HCT116 (cell line): ENCODE measurements around the gene SLC5A2. TPM values are rescaled to one million over a fixed set of nuclear protein-coding genes. Genes with fewer than 3 reads are reported as not detected.

Source experiments
- ATAC-seq: fragments of 200-7000 bp; cut with Tn5 transposase; 2 replicates; pipeline ENCODE4 v1.9.1; 2020; ENCODE audit warnings: mild to moderate bottlenecking, moderate library complexity
- BruUV-seq: library from RNA; stranded (reverse); fragments of 400-500 nt; replicated peaks from 2 replicates; lab custom pipeline; 2021; lab: Mats Ljungman, UMichigan
- CTCF ChIA-PET: fragments of 300-600 bp; sonication (Branson Sonifier 250); formaldehyde crosslinking; loops from one replicate; lab custom pipeline; 2021; ENCODE audit warnings: antibody characterized with exemption; lab: Charles Lee
- POLR2A ChIA-PET: fragments of 300-600, 350-600 bp; sonication (Branson Sonifier 250); formaldehyde crosslinking; loops from one replicate; lab custom pipeline; 2021; ENCODE audit warnings: antibody characterized with exemption; lab: Charles Lee
- RAD21 ChIA-PET, 2 experiments: fragments of 300-600 bp; sonication (Branson Sonifier 250); formaldehyde crosslinking; loops; one replicate each; lab custom pipeline; 2023; ENCODE audit warnings: low total read pairs in 2 of 2; ENCODE audit not compliant: uncharacterized antibody in 2 of 2, unreplicated experiment in 2 of 2, low non-redundant PET in 1 of 2; lab: Charles Lee
- DNase-seq: peaks from one replicate; pipeline ENCODE4 v3.0.0-alpha.2; 2010; ENCODE audit warnings: low read depth, low spot score
- H2AFZ ChIP-seq: fragments of 200-600 bp; shearing (Covaris generic), sonication (generic); 2 replicates; pipeline ENCODE4 v1.6.1; 2017; ENCODE audit warnings: low read depth, mixed run types, mixed read lengths, antibody characterized with exemption, low read length; ENCODE audit not compliant: poor library complexity, severe bottlenecking
- H3K27ac ChIP-seq: 2 replicates; pipeline ENCODE4 v1.5.1; 2012; ENCODE audit warnings: low read depth, low read length
- H3K27me3 ChIP-seq: fragments of 200-600 bp; sonication (generic); 2 replicates; pipeline ENCODE4 v1.6.1; 2016; ENCODE audit warnings: mixed run types, low read length, mixed read lengths; ENCODE audit not compliant: insufficient read depth
- H3K36me3 ChIP-seq, 2 experiments: fragments of 200-500 bp in 1 of 2; fragments of 200-600 bp in 1 of 2; sonication (Bioruptor generic) in 1 of 2; sonication (generic) in 1 of 2; 2 replicates each; pipeline versions ENCODE4 v1.5.1 to v1.6.1; 2014 to 2016; ENCODE audit warnings: low read length in 2 of 2, inconsistent platforms in 1 of 2, mixed read lengths in 1 of 2, mixed run types in 1 of 2; ENCODE audit not compliant: insufficient read depth in 2 of 2, control insufficient read depth in 1 of 2
- H3K4me1 ChIP-seq, 2 experiments: fragments of 200-600 bp in 1 of 2; sonication (generic) in 1 of 2; 2 replicates each; pipeline versions ENCODE4 v1.5.1 to v1.6.1; 2012 to 2017; ENCODE audit warnings: low read length in 2 of 2, inconsistent platforms in 1 of 2, mild to moderate bottlenecking in 1 of 2, mixed read lengths in 1 of 2, mixed run types in 1 of 2, moderate library complexity in 1 of 2; ENCODE audit not compliant: insufficient read depth in 2 of 2, control insufficient read depth in 1 of 2
- H3K4me2 ChIP-seq: fragments of 200-600 bp; sonication (generic); 2 replicates; pipeline ENCODE4 v1.6.1; 2017; ENCODE audit warnings: mixed run types, low read length, mixed read lengths
- H3K4me3 ChIP-seq, 2 experiments: fragments of 200-600 bp in 1 of 2; sonication (generic) in 1 of 2; replicated peaks in 1 of 2; 2 replicates each; pipeline ENCODE4 v1.5.1; 2011 to 2016; ENCODE audit warnings: low read length in 2 of 2, control low read depth in 1 of 2, low read depth in 1 of 2, mild to moderate bottlenecking in 1 of 2, mixed read lengths in 1 of 2, mixed run types in 1 of 2
- H3K79me2 ChIP-seq: fragments of 200-600 bp; sonication (generic); 2 replicates; pipeline ENCODE4 v1.6.1; 2017; ENCODE audit warnings: mild to moderate bottlenecking, mixed run types, low read length, moderate library complexity, mixed read lengths; ENCODE audit not compliant: insufficient read depth
- H3K9ac ChIP-seq: fragments of 200-600 bp; sonication (generic); 2 replicates; pipeline ENCODE4 v1.6.1; 2016; ENCODE audit warnings: low read length, mixed read lengths
- H3K9me2 ChIP-seq: fragments of 200-600 bp; sonication (generic), shearing (Covaris generic); 2 replicates; pipeline ENCODE4 v1.6.1; 2017; ENCODE audit warnings: mixed run types, mild to moderate bottlenecking, moderate library complexity; ENCODE audit not compliant: insufficient read depth
- H3K9me3 ChIP-seq, 2 experiments: fragments of 200-500 bp in 1 of 2; fragments of 200-600 bp in 1 of 2; sonication (Bioruptor generic) in 1 of 2; sonication (generic) in 1 of 2; 2 replicates each; pipeline ENCODE4 v1.6.1; 2014 to 2017; ENCODE audit warnings: low read length in 2 of 2, mixed read lengths in 2 of 2, inconsistent platforms in 1 of 2, low read depth in 1 of 2, mild to moderate bottlenecking in 1 of 2, mixed run types in 1 of 2, moderate library complexity in 1 of 2; ENCODE audit not compliant: control insufficient read depth in 1 of 2, insufficient read depth in 1 of 2
- H4K20me1 ChIP-seq: fragments of 200-600 bp; sonication (generic), shearing (Covaris generic); 2 replicates; pipeline ENCODE4 v1.6.1; 2017; ENCODE audit warnings: mixed run types, mild to moderate bottlenecking, moderate library complexity; ENCODE audit not compliant: insufficient read depth
- ATF3 ChIP-seq: IDR thresholded peaks from 2 replicates; pipeline ENCODE4 v1.6.1; 2012
- CBX3 ChIP-seq: IDR thresholded peaks from 2 replicates; pipeline ENCODE4 v1.6.1; 2012; ENCODE audit warnings: low read depth
- CEBPB ChIP-seq: IDR thresholded peaks from 2 replicates; pipeline ENCODE4 v1.6.1; 2012; ENCODE audit warnings: low read depth
- CTCF ChIP-seq, 3 experiments: fragments of 200-600 bp in 1 of 3; sonication (generic) in 1 of 3; IDR thresholded peaks in 2 of 3; conservative IDR thresholded peaks in 1 of 3; 2 replicates each; pipeline ENCODE4 v1.5.1; 2012 to 2017; ENCODE audit warnings: low read depth in 2 of 3, low read length in 2 of 3, antibody characterized with exemption in 1 of 3, borderline replicate concordance in 1 of 3, control low read depth in 1 of 3, mild to moderate bottlenecking in 1 of 3, mixed read lengths in 1 of 3, mixed run types in 1 of 3, moderate library complexity in 1 of 3; ENCODE audit not compliant: insufficient read depth in 1 of 3
- EGR1 ChIP-seq: IDR thresholded peaks from 2 replicates; pipeline ENCODE4 v1.6.1; 2012; ENCODE audit warnings: low read depth
- ELF1 ChIP-seq: IDR thresholded peaks from 2 replicates; pipeline ENCODE4 v1.6.1; 2012; ENCODE audit warnings: low read depth, borderline replicate concordance
- FOSL1 ChIP-seq: IDR thresholded peaks from 2 replicates; pipeline ENCODE4 v1.6.1; 2012; ENCODE audit warnings: low read depth
- JUND ChIP-seq: IDR thresholded peaks from 2 replicates; pipeline ENCODE4 v1.6.1; 2012
- MAX ChIP-seq: IDR thresholded peaks from 2 replicates; pipeline ENCODE4 v1.6.1; 2012
- POLR2AphosphoS5 ChIP-seq: IDR thresholded peaks from 2 replicates; pipeline ENCODE4 v1.6.1; 2011; ENCODE audit warnings: mild to moderate bottlenecking, low read depth, low read length, moderate library complexity
- RAD21 ChIP-seq: IDR thresholded peaks from 2 replicates; pipeline ENCODE4 v1.6.1; 2012; ENCODE audit warnings: low read depth, mild to moderate bottlenecking
- REST ChIP-seq: IDR thresholded peaks from 2 replicates; pipeline ENCODE4 v1.6.1; 2012; ENCODE audit warnings: low read depth
- SIN3A ChIP-seq: IDR thresholded peaks from 2 replicates; pipeline ENCODE4 v1.6.1; 2012; ENCODE audit warnings: low read depth
- SP1 ChIP-seq: IDR thresholded peaks from 2 replicates; pipeline ENCODE4 v1.6.1; 2012; ENCODE audit warnings: low read depth
- SRF ChIP-seq: IDR thresholded peaks from 2 replicates; pipeline ENCODE4 v1.6.1; 2012; ENCODE audit warnings: low read depth
- TCF7L2 ChIP-seq: IDR thresholded peaks from 2 replicates; pipeline ENCODE4 v1.7.0; 2011; ENCODE audit warnings: borderline replicate concordance, inconsistent platforms; ENCODE audit not compliant: insufficient read depth, insufficient read length; ENCODE audit errors: extremely low read depth
- ZBTB33 ChIP-seq: IDR thresholded peaks from 2 replicates; pipeline ENCODE4 v1.6.1; 2011; ENCODE audit warnings: mild to moderate bottlenecking, low read length, moderate library complexity; ENCODE audit not compliant: insufficient replicate concordance; ENCODE audit errors: extremely low read depth
- ZFX ChIP-seq: fragments of 450-650 bp; IDR thresholded peaks from 2 replicates; pipeline ENCODE4 v1.6.1; 2017
- ZNF274 ChIP-seq: fragments of 200-500 bp; sonication (Bioruptor generic); IDR thresholded peaks from 2 replicates; pipeline ENCODE4 v1.6.1; 2014; ENCODE audit warnings: mild to moderate bottlenecking, low read depth, low read length, inconsistent platforms
- intact Hi-C: fragments of 100-400 bp; cut with micrococcal nuclease; formaldehyde crosslinking; loops from 2 replicates; pipeline ENCODE4 v1.10.0; 2022
- total RNA-seq: library from RNA; stranded (reverse); gene quantifications from one replicate; pipeline ENCODE4 v1.2.1, GENCODE V29; 2021; ENCODE audit not compliant: unreplicated experiment

SLC5A2 gene
- total RNA-seq, 1 experiment from 2014 or later, result 0.10 TPM

- ATAC-seq, result peak; percentile 90
- ChIA-PET CTCF (interaction anchor here (0.6 kb wide), 1 partner anchor 206 kb away, joined by 9 read pairs; no protein-coding TSS in a partner anchor), POLR2A (interaction anchor here (0.6 to 1.2 kb wide), 4 partner anchors 31 to 408 kb away, joined by 3 to 6 read pairs (median 3); no protein-coding TSS in a partner anchor)
- TF ChIP-seq RAD21, result no peak
- no peak for TF ChIP-seq ATF3
- TF ChIP-seq CEBPB, result no peak
- TF ChIP-seq ZBTB33, result peak; percentile 81
- peak; percentile 92 for TF ChIP-seq POLR2AphosphoS5
- peak; percentile 69 for TF ChIP-seq TCF7L2
- TF ChIP-seq CBX3, result peak; percentile 80
- peak; percentile 97 for TF ChIP-seq ZFX
- no peak for TF ChIP-seq REST
- peak; percentile 93 for TF ChIP-seq ELF1
- TF ChIP-seq SP1, result peak; percentile 83
- no peak for TF ChIP-seq CTCF (IDR thresholded peaks at IDR 0.05 in 2 of 3, conservative IDR thresholded peaks at IDR 0.05 in 1 of 3; ENCODE audit: borderline replicate concordance in 1 of 3, insufficient read depth in 1 of 3, low read depth in 2 of 3, low read length in 2 of 3)
- peak; percentile 88 for TF ChIP-seq MAX
- TF ChIP-seq FOSL1, result peak; percentile 33
- no peak for TF ChIP-seq ZNF274
- TF ChIP-seq JUND, result no peak
- no peak for TF ChIP-seq SRF
- TF ChIP-seq EGR1, result no peak
- peak; percentile 93 for TF ChIP-seq SIN3A
These were observed 25.2 kb downstream of the SLC5A2 start, which contains the start of gene RUSF1 for GRCh38 chr16:31507929-31508705. Gene RUSF1 (minus strand): TSS chr16:31508391. CDS start chr16:31508373, 18 bp downstream.

More at GRCh38 chr16:31507929-31508705, 25.2 kb downstream of the SLC5A2 start, which contains the start of gene RUSF1:
- DNase-seq, result peak; percentile 75
- peak within 1 kb of the TSS; percentile 33 for H2AFZ ChIP-seq
- no peaks in the 10 kb centered on the region for H3K27me3 ChIP-seq
- H3K4me2 ChIP-seq, result peak within 1 kb of the TSS; percentile 78
- peak within 1 kb of the TSS; percentile 97 to 98 for H3K4me3 ChIP-seq
- H3K36me3 ChIP-seq, result peaks cover 0 to 3% of the 10 kb centered on the region in 2 experiments; a peak in 1 of 4 replicates
- no peaks in the 10 kb centered on the region for H3K9me2 ChIP-seq
- intact Hi-C loops, result loop anchor here (10.0 kb wide), 1 partner anchor 367 kb away; the partner anchor contains the start of gene ZNF267
- peaks cover 16% of the 10 kb centered on the region for H3K79me2 ChIP-seq
- peaks cover 14 to 20% of the 10 kb centered on the region in 2 experiments; a peak in 3 of 4 replicates for H3K4me1 ChIP-seq
- TSS peak; percentile 62 for BruUV-seq
- no peaks in the 10 kb centered on the region for H4K20me1 ChIP-seq
- RAD21 ChIA-PET, result no interaction called here
- H3K9ac ChIP-seq, result peak within 1 kb of the TSS; percentile 96
- no peaks in the 10 kb centered on the region for H3K9me3 ChIP-seq
- peak within 1 kb of the TSS; percentile 76 for H3K27ac ChIP-seq
